IMR-90 (cell line): ENCODE results near the gene LRTM1. TPM values are rescaled to one million over a fixed set of nuclear protein-coding genes. Genes with fewer than 3 reads are reported as not detected.

ENCODE experiments used
- ATAC-seq: fragments of 200-7000 bp; cut with Tn5 transposase; 2 replicates; pipeline ENCODE4 v1.9.1; 2020; ENCODE audit warnings: low read depth, mild to moderate bottlenecking, moderate library complexity
- BruUV-seq: library from RNA; stranded (reverse); fragments of 400-500 nt; replicated peaks from 2 replicates; lab custom pipeline; 2021; lab: Mats Ljungman, UMichigan
- CTCF ChIA-PET: fragments of 300-600 bp; formaldehyde crosslinking; extraction: SDS; loops from one replicate; lab custom pipeline; 2021; ENCODE audit warnings: antibody characterized with exemption; lab: Yijun Ruan, JAX
- POLR2A ChIA-PET: fragments of 300-600 bp; sonication (Branson Sonifier 250); formaldehyde crosslinking; loops from one replicate; lab custom pipeline; 2022; ENCODE audit warnings: antibody characterized with exemption; ENCODE audit not compliant: unreplicated experiment; lab: Charles Lee
- DNase-seq: peaks from one replicate; pipeline ENCODE4 v3.0.0; 2013
- H2AFZ ChIP-seq: replicated peaks from 2 replicates; pipeline ENCODE3; 2013; ENCODE audit warnings: low read length, mild to moderate bottlenecking; ENCODE audit not compliant: poor library complexity
- H2AK5ac ChIP-seq: 2 replicates; pipeline ENCODE4 v1.6.1; 2013; ENCODE audit warnings: low read depth, low read length, inconsistent platforms
- H2AK9ac ChIP-seq: replicated peaks from 2 replicates; pipeline ENCODE3; 2013; ENCODE audit warnings: mild to moderate bottlenecking, low read depth, low read length, moderate library complexity; ENCODE audit not compliant: poor library complexity
- H2BK120ac ChIP-seq: 2 replicates; pipeline ENCODE4 v1.6.1; 2013; ENCODE audit warnings: low read depth, low read length, inconsistent platforms
- H2BK15ac ChIP-seq: 3 replicates; pipeline ENCODE4 v1.6.1; 2013; ENCODE audit warnings: low read depth, low read length, inconsistent platforms
- H2BK20ac ChIP-seq: 2 replicates; pipeline ENCODE4 v1.6.1; 2013; ENCODE audit warnings: low read depth, mild to moderate bottlenecking, inconsistent platforms, low read length, moderate library complexity
- H2BK5ac ChIP-seq: 2 replicates; pipeline ENCODE4 v1.6.1; 2013; ENCODE audit warnings: mild to moderate bottlenecking, low read depth, low read length, inconsistent platforms; ENCODE audit not compliant: poor library complexity, severe bottlenecking
- H3K14ac ChIP-seq: replicated peaks from 2 replicates; pipeline ENCODE4 v1.6.1; 2013; ENCODE audit warnings: low read depth, low read length, inconsistent platforms
- H3K18ac ChIP-seq: 2 replicates; pipeline ENCODE4 v1.6.1; 2013; ENCODE audit warnings: low read depth, low read length, control low read depth
- H3K23ac ChIP-seq: 2 replicates; pipeline ENCODE4 v1.6.1; 2013; ENCODE audit warnings: low read depth, low read length, inconsistent platforms
- H3K27ac ChIP-seq: 2 replicates; pipeline ENCODE4 v1.5.1; 2013; ENCODE audit warnings: mild to moderate bottlenecking, control low read depth, low read length; ENCODE audit not compliant: insufficient read depth
- H3K27me3 ChIP-seq: 2 replicates; pipeline ENCODE4 v1.6.1; 2013; ENCODE audit warnings: low read length; ENCODE audit not compliant: control insufficient read depth, insufficient read depth
- H3K36me3 ChIP-seq: 2 replicates; pipeline ENCODE4 v1.6.1; 2013; ENCODE audit warnings: low read length, mixed read lengths; ENCODE audit not compliant: control insufficient read depth, insufficient read depth
- H3K4ac ChIP-seq: 2 replicates; pipeline ENCODE4 v1.6.1; 2013; ENCODE audit warnings: low read depth, low read length, inconsistent platforms
- H3K4me1 ChIP-seq: 2 replicates; pipeline ENCODE4 v1.6.1; 2013; ENCODE audit warnings: low read length, mixed read lengths; ENCODE audit not compliant: control insufficient read depth, insufficient read depth
- H3K4me2 ChIP-seq: 2 replicates; pipeline ENCODE4 v1.6.1; 2013; ENCODE audit warnings: low read depth, mild to moderate bottlenecking, control low read depth, low read length, moderate library complexity
- H3K4me3 ChIP-seq: 2 replicates; pipeline ENCODE4 v1.5.1; 2013; ENCODE audit warnings: low read depth, mild to moderate bottlenecking, control low read depth, low read length, moderate library complexity; ENCODE audit not compliant: insufficient read depth
- H3K56ac ChIP-seq: 2 replicates; pipeline ENCODE4 v1.6.1; 2013; ENCODE audit warnings: low read length, inconsistent platforms; ENCODE audit not compliant: insufficient read depth; ENCODE audit errors: extremely low read depth
- H3K79me1 ChIP-seq, 2 experiments: 2 replicates each; pipeline ENCODE4 v1.6.1; 2013; ENCODE audit warnings: low read length in 2 of 2, inconsistent platforms in 1 of 2, low read depth in 1 of 2
- H3K9ac ChIP-seq: 2 replicates; pipeline ENCODE4 v1.6.1; 2013; ENCODE audit warnings: low read depth, low read length, control low read depth
- H3K9me1 ChIP-seq: 2 replicates; pipeline ENCODE4 v1.6.1; 2013; ENCODE audit warnings: low read length, inconsistent platforms; ENCODE audit not compliant: insufficient read depth
- H3K9me3 ChIP-seq: 2 replicates; pipeline ENCODE4 v1.6.1; 2013; ENCODE audit warnings: low read length; ENCODE audit not compliant: control insufficient read depth, insufficient read depth
- H4K20me1 ChIP-seq: 2 replicates; pipeline ENCODE4 v1.6.1; 2013; ENCODE audit warnings: low read length, inconsistent platforms; ENCODE audit not compliant: insufficient read depth
- H4K5ac ChIP-seq: 2 replicates; pipeline ENCODE4 v1.6.1; 2013; ENCODE audit warnings: mild to moderate bottlenecking, low read depth, low read length, control low read depth
- H4K8ac ChIP-seq, 2 experiments: 2 replicates each; pipeline ENCODE4 v1.6.1; 2013; ENCODE audit warnings: low read depth in 2 of 2, low read length in 2 of 2, control low read depth in 1 of 2, inconsistent platforms in 1 of 2
- H4K91ac ChIP-seq: 2 replicates; pipeline ENCODE4 v1.6.1; 2013; ENCODE audit warnings: low read depth, low read length, inconsistent platforms; ENCODE audit not compliant: insufficient read depth
- CEBPB ChIP-seq: IDR thresholded peaks from 2 replicates; pipeline ENCODE4 v1.6.1; 2012; ENCODE audit warnings: low read depth, low read length, improper control_type of control experiment
- MAZ ChIP-seq: IDR thresholded peaks from 2 replicates; pipeline ENCODE4 v1.6.1; 2012; ENCODE audit warnings: low read depth, mild to moderate bottlenecking, low read length, improper control_type of control experiment, moderate library complexity, borderline replicate concordance
- MXI1 ChIP-seq: IDR thresholded peaks from 2 replicates; pipeline ENCODE4 v1.6.1; 2012; ENCODE audit warnings: low read depth, mild to moderate bottlenecking, low read length, moderate library complexity, borderline replicate concordance
- RAD21 ChIP-seq: IDR thresholded peaks from 2 replicates; pipeline ENCODE4 v1.6.1; 2012; ENCODE audit warnings: low read length, improper control_type of control experiment
- SMC3 ChIP-seq: fragments of 150-350 bp; IDR thresholded peaks from 2 replicates; pipeline ENCODE4 v1.6.1; 2016; ENCODE audit warnings: low read depth, mild to moderate bottlenecking, antibody characterized with exemption, low read length, moderate library complexity
- dilution Hi-C: fragments of 300-500 bp; cut with HindIII; formaldehyde crosslinking; loops from one replicate; pipeline ENCODE4 v1.14.3; 2018; ENCODE audit warnings: low sequenced_read_pairs; ENCODE audit not compliant: unreplicated experiment
- in situ Hi-C: fragments of 300-500 bp; cut with MboI; formaldehyde crosslinking; loops from 3 replicates; pipeline ENCODE4 v1.14.3; 2019; ENCODE audit warnings: low sequenced_read_pairs, inconsistent platforms, mixed read lengths
- intact Hi-C: fragments of 100-400 bp; cut with micrococcal nuclease; formaldehyde crosslinking; loops from 2 replicates; pipeline ENCODE4 v1.10.0; 2022
- polyA plus RNA-seq, 3 experiments: library from polyadenylated mRNA; depleted of rRNA; stranded (reverse); fragments of >200 nt; gene quantifications; 2 replicates each; pipeline ENCODE4 v1.2.3, GENCODE V29; 2012; ENCODE audit warnings: low replicate concordance in 1 of 3
- total RNA-seq: library from RNA; depleted of rRNA; stranded (reverse); fragments of >200 nt; gene quantifications from 2 replicates; pipeline ENCODE4 v1.2.3, GENCODE V29; 2012
- TF ChIP-seq, protein P1 (sequence below): fragments of 150-350 bp; IDR thresholded peaks from 2 replicates; pipeline ENCODE4 v1.6.1; 2017; ENCODE audit warnings: mild to moderate bottlenecking, antibody characterized with exemption, low read length, low read depth
- TF ChIP-seq, protein P2 (sequence below): fragments of 150-350 bp; IDR thresholded peaks from 2 replicates; pipeline ENCODE4 v1.6.1; 2016; ENCODE audit warnings: low read depth, mild to moderate bottlenecking, low read length, moderate library complexity, borderline replicate concordance

The LRTM1 gene
- total and polyA plus RNA-seq, 2 of the 4 experiments (the other 2 are of a cell fraction): not detected

DNA sequence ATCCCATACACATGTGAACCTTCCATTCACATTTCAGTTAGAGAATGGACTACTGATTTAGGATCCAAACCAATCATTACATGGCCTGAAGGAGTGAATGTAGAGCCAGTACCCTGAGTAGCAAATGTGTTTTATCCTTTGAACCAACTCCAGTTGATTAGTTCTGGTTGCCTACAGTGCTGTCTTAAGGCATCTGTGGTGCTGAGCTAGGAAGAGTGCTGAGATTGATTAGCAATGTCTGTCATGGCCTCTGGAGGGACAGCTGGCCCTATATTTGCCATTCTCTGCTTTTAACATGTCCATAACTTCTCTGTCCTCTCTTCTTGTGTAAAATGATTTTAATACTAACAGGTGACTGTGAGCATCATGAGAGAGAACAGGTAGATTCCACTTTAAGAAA, 11.1 kb downstream of the LRTM1 start:
- no peak overlapping the region for H2AFZ ChIP-seq
- H3K9me1 ChIP-seq: no peaks in the 10 kb centered on the region
- 0 out of 3 replicates have a peak overlapping the region, but pooled peaks have one; percentile 1 for H2BK15ac ChIP-seq
- no peak overlapping the region for H3K23ac ChIP-seq
- no peak overlapping the region for H3K4me2 ChIP-seq
- H3K27ac ChIP-seq: no peak overlapping the region
- no peaks in the 10 kb centered on the region for H3K27me3 ChIP-seq
- in situ Hi-C loops (no loop called here), dilution Hi-C loops (no loop called here), intact Hi-C loops (no loop called here)
- no peak overlapping the region for H3K14ac ChIP-seq
- H2BK20ac ChIP-seq: peak overlapping the region; percentile 11; the same call in 1 of the 2 replicates
- H3K4me3 ChIP-seq: no peak overlapping the region
- TF ChIP-seq MXI1 (no peak), SMC3 (no peak), MAZ (no peak), RAD21 (no peak), CEBPB (no peak)
- TF ChIP-seq, protein P1, sequence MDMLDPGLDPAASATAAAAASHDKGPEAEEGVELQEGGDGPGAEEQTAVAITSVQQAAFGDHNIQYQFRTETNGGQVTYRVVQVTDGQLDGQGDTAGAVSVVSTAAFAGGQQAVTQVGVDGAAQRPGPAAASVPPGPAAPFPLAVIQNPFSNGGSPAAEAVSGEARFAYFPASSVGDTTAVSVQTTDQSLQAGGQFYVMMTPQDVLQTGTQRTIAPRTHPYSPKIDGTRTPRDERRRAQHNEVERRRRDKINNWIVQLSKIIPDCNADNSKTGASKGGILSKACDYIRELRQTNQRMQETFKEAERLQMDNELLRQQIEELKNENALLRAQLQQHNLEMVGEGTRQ: no peak
- TF ChIP-seq, protein P2, sequence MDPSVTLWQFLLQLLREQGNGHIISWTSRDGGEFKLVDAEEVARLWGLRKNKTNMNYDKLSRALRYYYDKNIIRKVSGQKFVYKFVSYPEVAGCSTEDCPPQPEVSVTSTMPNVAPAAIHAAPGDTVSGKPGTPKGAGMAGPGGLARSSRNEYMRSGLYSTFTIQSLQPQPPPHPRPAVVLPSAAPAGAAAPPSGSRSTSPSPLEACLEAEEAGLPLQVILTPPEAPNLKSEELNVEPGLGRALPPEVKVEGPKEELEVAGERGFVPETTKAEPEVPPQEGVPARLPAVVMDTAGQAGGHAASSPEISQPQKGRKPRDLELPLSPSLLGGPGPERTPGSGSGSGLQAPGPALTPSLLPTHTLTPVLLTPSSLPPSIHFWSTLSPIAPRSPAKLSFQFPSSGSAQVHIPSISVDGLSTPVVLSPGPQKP: no peak
- H3K36me3 ChIP-seq: no peaks in the 10 kb centered on the region
- no peaks in the 10 kb centered on the region for H3K79me1 ChIP-seq
- H3K9me3 ChIP-seq: peaks cover 5% of the 10 kb centered on the region
- BruUV-seq: no TSS peak
- POLR2A ChIA-PET: no interaction called here
- DNase-seq: no peak
- 0 out of 2 replicates have a peak overlapping the region, but pooled peaks have one; percentile 32 for H4K5ac ChIP-seq
- no peak overlapping the region for H3K9ac ChIP-seq
- H2BK5ac ChIP-seq: no peak overlapping the region
- H4K8ac ChIP-seq: no peak overlapping the region
- peak overlapping the region; percentile 8; the same call in 1 of the 2 replicates for H4K91ac ChIP-seq
- peak overlapping the region; percentile 51; the same call in 1 of the 2 replicates for H3K18ac ChIP-seq
- H2BK120ac ChIP-seq: peak overlapping the region; percentile 46; the same call in 1 of the 2 replicates
- H2AK5ac ChIP-seq: no peak overlapping the region
- peaks cover 5% of the 10 kb centered on the region; the same call in 1 of the 2 replicates for H3K4me1 ChIP-seq
- CTCF ChIA-PET: no interaction called here
- no peak for ATAC-seq
- no peak overlapping the region for H3K56ac ChIP-seq
- no peak overlapping the region for H3K4ac ChIP-seq
- H2AK9ac ChIP-seq: no peak overlapping the region
- H4K20me1 ChIP-seq: no peaks in the 10 kb centered on the region
